Left colon (tissue), 2 donors: ENCODE measurements around the gene SLC25A34. TPM values are rescaled to one million over a fixed set of nuclear protein-coding genes. Genes with fewer than 3 reads are reported as not detected.
"Not testable (repeated sequence)": the region's sequence is repeated elsewhere in the genome, so short reads cannot be mapped to it uniquely, and the experiment has no call there.

Experiments used
- ATAC-seq: fragments of 200-7000 bp; cut with Tn5 transposase; one replicate; pipeline ENCODE4 v1.9.1; 2020; ENCODE audit warnings: mild to moderate bottlenecking, moderate library complexity
- DNase-seq, 2 donors: peaks; one replicate each; pipeline ENCODE4 v3.0.0-alpha.2; 2020
- intact Hi-C, 2 donors: fragments of 100-400 bp; cut with DNase I in 1 of 2; cut with micrococcal nuclease in 1 of 2; formaldehyde crosslinking; loops; one replicate each; pipeline versions ENCODE4 v1.11.2 to v1.14.0; 2022; cut with DNase I, micrococcal nuclease
- long read RNA-seq: library from polyadenylated mRNA; unstranded; transcript quantifications from one replicate; pipeline ENCODE4 v2.0.0, GENCODE V29; 2021
- total RNA-seq, 2 donors: library from RNA; stranded (reverse); fragmentation: NEBNext Ultra II Directional; extraction: Animal tissue kit (Norgen Biotek cat#: 25700); gene quantifications; one replicate each; pipeline ENCODE4 v1.2.1, GENCODE V29; 2021
- donor health status: DM: no; HTN: no; CAD: no.
- donor health status: DM: yes; HTN: yes; CAD: no.

The SLC25A34 gene
- 10 to 100 TPM in 1 of 2 donors, 1 to 10 TPM in 1; 7.9 to 22.6 TPM for total RNA-seq
- long read RNA-seq, transcript SLC25A34-201 (5 exons, 2,986 nt) = major isoform, 73 of 111 reads
- long read RNA-seq, partial matches to known transcripts = 23 of 111 reads
- long read RNA-seq, other reads (novel, unspliced or antisense) = 15 of 111 reads

DNA sequence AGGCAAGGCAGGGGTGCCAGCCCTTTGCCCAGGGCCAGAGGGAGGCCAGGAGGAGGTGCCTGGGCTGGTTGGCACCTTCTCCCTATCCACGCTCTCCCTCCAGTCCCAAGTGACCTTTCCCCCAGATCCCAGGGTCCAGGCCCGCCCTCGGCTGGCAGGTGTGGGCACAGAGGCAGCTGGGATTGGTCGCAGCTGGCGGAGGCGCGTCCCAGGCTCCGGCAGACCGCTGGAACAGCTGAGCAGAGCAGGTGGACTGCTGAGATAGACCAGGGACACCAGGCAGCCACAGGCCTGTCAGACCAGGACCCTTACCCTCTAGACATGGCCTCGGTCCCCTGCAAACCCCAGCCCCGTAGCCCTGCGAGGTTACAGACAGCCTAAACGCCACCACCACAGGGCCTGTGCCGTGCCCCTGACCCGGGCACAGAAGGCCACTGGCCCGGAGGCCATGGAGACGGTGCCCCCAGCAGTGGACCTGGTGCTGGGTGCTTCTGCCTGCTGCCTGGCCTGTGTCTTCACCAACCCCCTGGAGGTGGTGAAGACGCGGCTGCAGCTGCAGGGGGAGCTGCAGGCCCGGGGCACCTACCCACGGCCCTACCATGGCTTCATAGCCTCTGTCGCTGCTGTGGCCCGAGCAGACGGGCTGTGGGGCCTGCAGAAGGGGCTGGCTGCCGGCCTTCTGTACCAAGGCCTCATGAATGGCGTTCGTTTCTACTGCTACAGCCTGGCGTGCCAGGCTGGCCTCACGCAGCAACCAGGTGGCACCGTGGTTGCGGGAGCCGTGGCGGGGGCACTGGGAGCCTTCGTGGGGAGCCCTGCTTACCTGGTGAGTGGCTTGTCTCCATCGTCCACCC lies at the start of gene SLC25A34:
TSS of gene SLC25A34 (plus strand) at position 221 of the 854 bp plus-strand sequence. CDS start at position 449, 228 bp downstream.
- intact Hi-C loops = no loop called here
- DNase-seq (peak; percentile 90 to 94), ATAC-seq (peak; percentile 83)

GRCh38 chr1:15687446-15687845 lies 48.6 kb upstream of the SLC25A34 start:
- intact Hi-C loops = no loop called here
- ATAC-seq = no peak

GRCh38 chr1:15690317-15690716 lies 45.7 kb upstream of the SLC25A34 start:
- ATAC-seq = no peak
- intact Hi-C loops = no loop called here
- no peak for DNase-seq

More at GRCh38 chr1:15687446-15687845, 48.6 kb upstream of the SLC25A34 start:
- no peak for DNase-seq

DNA sequence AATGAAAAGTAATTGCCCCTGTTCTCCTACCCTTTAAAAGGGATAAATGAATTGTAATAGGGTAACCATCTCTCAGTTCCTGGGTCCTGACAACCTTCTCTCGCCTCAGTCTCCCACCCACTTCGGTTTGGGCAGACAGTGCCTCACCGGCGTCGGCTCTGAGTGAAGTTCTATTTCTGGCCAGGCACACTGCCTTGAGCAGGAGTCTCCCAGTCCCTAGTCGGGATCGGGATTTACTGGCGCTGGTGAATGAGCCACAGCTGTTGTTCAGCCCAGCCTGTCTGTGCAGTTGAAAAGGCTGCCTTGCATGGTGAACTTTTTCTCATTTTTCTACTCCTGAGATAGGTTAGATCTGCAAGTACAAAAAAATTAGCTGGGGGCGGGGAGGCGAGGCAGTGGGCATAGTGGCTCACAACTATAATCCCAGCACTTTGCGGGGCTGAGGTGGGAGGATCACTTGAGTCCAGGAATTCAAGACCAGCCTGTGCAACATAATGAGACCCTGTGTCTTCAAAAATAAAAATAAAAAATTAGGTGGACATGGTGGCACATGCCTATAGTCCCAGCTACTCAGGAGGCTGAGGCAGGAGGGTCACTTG lies 44.5 kb upstream of the SLC25A34 start:
- DNase-seq = no peak
- intact Hi-C loops = no loop called here
- no peak for ATAC-seq

- intact Hi-C loops = no loop called here
- DNase-seq (no peak), ATAC-seq (peak; percentile 46)
These were observed 43.9 kb upstream of the SLC25A34 start for GRCh38 chr1:15692121-15692682.

- no peak for DNase-seq
- intact Hi-C loops = no loop called here
- no peak for ATAC-seq
These were observed 42.7 kb upstream of the SLC25A34 start for GRCh38 chr1:15693371-15693770.

GRCh38 chr1:15696956-15697521 lies 39.0 kb upstream of the SLC25A34 start:
- peak in 1 of 2 donors; percentile 28 for DNase-seq
- intact Hi-C loops = no loop called here
- peak; percentile 41 for ATAC-seq

DNA sequence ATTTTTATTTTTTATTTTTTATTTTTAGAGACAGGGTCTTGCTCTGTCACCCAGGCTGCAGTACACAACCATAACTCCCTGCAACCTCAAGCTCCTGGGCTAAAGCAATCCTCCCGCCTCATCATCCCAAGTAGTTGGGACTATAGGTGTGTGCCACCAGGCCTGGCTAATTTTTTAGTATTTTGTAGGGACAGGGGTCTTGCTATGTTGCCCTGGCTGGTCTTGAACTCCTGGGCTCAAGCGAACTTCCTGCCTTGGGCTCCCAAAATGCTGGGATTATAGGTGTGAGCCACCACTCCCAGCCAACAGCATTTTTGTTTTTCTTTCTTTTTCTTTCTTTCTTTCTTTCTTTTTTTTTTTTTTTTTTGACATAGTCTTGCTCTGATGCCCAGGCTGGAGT lies 37.9 kb upstream of the SLC25A34 start:
- DNase-seq = no peak
- intact Hi-C loops = no loop called here
- no peak for ATAC-seq

DNA sequence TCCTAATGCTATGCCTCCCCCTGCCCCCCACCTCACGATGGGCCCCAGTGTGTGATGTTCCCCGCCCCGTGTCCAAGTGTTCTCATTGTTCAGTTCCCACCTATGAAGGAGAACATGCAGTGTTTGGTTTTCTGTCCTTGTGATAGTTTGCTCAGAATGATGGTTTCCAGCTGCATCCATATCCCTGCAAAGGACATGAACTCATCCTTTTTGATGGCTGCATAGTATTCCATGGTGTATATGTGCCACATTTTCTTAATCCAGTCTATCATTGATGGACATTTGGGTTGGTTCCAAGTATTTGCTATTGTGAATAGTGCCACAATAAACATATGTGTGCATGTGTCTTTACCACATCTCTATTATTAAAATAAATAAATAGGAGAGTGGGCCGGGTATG lies 36.7 kb upstream of the SLC25A34 start:
- intact Hi-C loops, DNase-seq, ATAC-seq: not testable (repeated sequence)

- no peak for DNase-seq
- intact Hi-C loops = no loop called here
- ATAC-seq = no peak
These were observed 35.5 kb upstream of the SLC25A34 start for GRCh38 chr1:15700508-15700907.

GRCh38 chr1:15701784-15702183 lies 34.3 kb upstream of the SLC25A34 start:
- intact Hi-C loops = no loop called here
- ATAC-seq (no peak), DNase-seq (no peak)

DNA sequence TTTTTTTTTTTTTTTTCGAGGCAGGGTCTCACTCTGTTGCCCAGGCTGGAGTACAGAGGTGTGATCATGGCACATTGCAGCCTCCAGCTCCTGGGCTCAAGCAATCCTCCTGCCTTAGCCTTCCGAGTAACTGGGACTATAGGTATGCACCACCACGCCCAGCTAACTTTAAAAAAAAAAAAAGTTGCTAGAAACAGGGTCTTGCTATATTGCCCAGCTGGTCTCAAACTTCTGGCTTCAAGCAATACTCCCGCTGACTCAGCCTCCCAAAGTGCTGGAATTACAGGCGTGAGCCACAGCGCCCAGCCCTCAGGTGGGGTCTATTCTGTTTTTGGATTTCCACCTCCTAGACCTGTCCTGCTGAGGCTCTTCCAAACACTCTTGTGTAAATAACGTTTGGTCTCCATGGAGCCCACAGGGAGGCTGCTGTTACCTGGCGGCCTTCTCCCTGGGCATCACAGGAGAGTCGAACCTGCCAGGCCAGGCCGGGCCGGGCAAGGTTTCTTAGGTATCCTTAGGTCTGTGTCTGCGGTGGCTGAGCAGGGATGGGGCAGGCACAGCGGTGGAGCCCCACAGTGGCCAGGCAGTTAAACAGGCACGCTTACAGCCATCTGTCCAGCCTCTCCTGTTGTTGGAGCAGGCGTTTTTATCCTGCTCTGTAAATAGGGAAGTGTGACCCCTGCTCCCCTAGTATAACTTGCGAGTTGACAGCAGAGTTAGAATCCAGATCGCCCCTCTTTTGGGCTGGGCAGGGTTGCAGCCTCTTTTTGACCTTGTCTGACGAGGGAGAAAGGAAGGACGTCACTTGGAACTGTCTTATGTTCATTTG lies 33.1 kb upstream of the SLC25A34 start:
- intact Hi-C loops = no loop called here
- peak; percentile 47 to 54 for DNase-seq
- ATAC-seq = peak; percentile 95

DNA sequence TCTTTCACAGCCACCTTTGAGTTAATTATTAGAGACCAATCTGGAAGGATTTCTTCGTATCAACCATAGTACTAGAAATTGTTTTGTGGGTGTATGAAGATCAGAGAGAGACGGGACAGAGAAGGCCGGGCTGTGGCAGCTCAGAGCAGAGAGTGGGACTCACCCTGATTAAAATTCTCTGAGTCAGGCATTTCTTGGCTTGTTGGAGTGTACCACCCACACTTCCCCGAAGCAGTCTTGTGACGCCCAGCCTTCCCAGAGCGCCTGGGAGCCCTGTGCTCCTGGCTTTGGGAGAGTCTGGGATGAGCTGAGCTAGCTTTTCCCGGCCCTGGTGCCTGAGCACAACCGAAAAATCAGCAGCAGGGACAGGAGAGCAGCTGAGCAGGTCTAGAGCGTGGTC lies 32.5 kb upstream of the SLC25A34 start:
- peak; percentile 36 to 62 for DNase-seq
- peak; percentile 60 for ATAC-seq
- intact Hi-C loops = no loop called here

DNA sequence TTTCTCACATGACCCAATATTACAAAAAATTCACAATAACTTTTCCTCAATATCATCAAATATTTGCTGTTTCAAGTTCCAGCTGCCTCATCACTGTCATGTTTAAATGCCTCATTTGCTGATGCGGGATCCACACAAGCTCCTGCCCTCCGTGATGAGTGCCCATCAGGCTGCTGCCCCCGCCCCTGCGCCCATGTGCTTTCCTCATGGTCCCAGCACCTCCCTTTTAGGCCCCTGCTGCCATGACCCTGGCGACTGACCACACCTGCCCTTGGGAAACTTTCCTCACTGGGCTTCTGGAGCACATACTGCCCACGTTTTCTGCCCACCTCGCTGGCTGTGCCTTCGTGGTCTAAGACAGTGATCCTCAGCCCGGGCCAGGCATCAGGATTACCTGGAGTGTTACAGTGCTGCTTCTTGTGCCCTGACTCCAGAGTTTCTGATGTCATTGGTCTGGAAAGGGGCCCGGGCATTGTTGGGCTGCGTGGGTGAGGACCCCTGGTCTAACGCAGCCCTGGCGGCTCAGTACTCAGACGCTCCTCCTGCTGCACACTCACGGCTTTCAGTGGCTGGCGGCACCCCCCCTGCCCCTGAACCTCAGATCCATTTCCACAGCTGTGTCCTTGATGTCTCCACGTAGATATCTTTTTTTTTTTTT lies 31.4 kb upstream of the SLC25A34 start:
- DNase-seq = no peak
- intact Hi-C loops = no loop called here
- ATAC-seq = no peak

DNA sequence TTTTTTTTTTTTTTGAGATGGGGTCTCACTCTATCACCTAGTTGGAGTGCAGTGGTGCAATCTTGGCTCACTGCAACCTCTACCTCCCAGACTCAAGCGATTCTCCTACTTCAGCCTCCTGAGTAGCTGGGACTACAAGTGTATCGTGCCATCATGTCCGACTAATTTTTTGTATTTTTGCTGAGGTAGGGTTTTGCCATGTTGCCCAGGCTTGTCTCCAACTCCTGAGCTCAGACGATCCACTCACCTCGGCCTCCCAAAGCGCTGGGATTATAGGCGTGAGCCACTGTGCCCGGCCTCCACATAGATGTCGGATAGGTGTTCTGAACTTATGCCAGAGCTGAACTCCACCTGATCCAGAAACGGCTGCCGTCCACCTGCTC lies 30.9 kb upstream of the SLC25A34 start:
- ATAC-seq (no peak), DNase-seq (no peak)
- intact Hi-C loops = no loop called here

GRCh38 chr1:15706751-15707150 lies 29.3 kb upstream of the SLC25A34 start:
- ATAC-seq (no peak), DNase-seq (no peak)
- intact Hi-C loops = no loop called here

DNA sequence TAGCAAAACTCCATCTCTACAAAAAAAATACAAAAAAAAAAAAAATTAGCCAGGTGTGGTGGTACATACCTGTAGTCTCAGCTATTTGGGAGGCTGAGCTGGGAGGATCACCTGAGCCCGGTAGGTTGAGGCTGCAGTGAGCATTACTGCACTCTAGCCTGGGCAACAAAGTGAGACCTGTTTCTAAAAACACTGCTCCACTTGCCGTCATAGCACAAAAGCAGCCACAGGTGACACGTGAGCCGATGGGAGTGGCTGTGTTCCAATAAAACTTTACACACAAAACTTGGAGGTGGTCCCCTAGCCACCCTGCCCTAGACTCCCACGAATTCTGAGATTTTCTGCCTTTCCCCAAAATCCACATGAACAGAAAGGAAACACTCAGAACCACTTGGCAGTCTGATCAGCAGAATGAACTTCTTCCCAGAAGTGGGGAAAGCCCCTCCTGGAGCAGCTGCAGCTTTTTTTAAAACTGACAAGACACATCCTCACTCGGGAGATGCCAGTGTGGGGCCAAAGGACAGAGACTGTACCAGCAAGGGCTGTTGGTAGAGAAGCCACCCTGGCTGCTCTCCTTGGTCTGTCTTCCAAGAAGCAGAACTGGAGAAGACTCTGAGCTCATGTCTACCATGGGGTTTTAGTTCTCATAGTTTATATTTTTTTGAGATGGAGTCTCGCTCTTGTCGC lies 28.7 kb upstream of the SLC25A34 start:
- no peak for ATAC-seq
- no peak for DNase-seq
- intact Hi-C loops = no loop called here
